Effector CD4-positive, alpha-beta T cell (primary cell): ENCODE measurements around the gene ZBTB42.

ENCODE experiments used
- DNase-seq: peaks from one replicate; pipeline ENCODE4 v3.0.0-alpha.2; 2020

ZBTB42 gene

DNA sequence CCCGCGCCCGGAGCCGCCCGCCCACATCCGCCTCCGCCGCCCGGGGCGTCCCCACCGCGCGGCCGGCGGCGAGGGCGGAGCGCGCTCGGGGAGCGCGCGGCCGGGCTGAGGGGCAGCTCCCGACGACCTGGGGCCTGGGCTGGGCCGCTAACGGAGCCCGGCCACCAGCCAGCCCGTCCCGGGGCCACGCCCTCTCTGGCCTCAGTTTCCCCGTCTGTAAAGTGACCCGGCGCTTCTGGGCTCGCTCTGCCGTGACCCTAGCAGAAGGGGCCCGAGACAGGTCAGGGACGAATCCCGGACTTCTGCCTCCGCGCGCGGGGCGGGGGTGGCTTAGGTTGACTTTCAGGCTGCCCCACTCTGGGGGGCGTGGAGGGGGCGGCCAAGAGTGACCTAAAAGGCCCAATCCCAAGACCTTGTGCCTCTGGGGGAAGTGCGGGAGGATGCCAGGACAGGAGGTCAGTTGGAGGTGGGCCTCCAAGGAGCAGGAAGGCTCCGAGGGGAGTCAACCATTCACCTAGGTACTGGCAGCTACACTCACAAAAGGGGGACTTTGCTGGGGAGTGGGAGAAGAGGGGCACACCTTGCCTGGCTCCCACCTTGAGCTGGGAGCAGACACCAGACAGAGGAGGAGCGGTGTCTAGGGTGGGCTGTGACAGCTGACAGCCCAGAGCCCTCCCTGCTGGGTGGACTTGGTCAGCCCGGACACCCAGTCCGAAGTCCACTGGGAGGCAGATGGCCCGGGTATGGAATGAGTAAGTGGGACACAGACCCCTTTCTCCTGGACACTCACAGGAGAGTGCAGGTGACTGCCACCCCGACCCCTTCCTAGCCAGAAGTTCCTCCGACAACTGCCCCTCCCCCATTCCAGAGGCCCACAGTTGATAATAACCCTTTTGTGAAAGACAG is 4.9 kb upstream of the ZBTB42 start:
- DNase-seq: peak; percentile 47

DNA sequence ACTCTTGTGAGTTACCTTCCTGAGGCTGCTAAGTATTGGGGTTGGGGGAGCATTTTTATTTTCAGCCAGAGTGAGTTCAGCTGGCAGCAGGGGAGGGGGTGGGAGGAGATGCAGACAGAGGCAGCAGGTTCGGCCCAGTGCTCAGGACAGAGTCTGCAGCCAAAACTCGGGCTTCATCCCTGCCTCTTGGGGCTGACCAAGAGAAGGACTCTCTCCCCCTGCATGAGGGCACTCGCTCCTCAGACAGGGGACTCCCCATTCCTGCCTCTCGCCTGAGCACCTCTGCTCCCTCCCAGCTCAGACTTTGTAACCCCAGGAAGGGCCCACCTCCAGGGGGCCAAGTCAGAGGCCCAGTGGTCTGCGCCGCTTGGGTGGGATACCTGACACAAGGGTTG is 4.2 kb upstream of the ZBTB42 start:
- DNase-seq: no peak

DNA sequence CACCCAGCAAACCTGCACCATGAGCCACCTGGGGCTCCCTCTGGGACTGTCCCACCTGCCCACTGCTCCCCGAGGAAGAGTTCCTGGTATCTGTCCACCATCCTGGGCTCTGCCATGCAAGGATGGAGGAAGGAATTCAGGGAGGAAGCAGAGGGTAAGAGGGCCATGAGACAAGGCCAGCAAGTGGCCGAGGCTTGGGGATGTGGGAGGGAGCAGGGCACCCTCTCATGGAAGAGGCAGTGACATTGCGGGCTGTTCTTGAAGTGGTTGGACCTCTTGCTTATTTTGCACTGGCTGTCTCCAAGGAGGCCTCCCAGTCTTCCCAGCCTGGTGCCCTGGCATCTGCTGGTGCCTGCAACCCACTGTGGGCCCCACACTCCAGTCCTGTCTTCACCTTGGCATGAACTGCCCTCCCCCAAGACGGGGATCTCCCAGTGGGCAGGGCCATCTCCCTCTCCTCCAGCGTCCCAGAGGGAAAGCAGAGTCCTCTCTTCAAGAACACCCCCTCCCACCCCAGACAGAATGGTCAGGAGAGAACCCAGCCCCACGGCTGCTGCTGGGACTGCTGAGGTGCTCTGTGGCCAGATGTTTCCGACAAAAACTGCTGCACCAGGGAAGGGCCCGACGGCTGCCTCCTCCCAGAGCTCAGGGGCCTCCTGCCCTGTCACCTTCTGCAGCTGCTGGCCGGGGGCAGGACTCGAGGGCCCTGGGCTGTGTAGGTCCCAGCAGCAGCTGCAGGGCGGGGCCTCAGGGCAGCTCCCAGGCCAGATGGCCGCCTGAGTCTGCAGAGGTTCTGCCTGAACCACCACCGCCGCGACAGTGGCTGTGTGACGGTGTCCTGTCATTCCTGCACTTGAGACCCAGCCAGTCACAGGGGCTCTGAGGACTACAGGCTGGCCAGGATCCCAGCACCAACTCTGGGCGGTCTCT is 3.5 kb upstream of the ZBTB42 start:
- no peak for DNase-seq

DNA sequence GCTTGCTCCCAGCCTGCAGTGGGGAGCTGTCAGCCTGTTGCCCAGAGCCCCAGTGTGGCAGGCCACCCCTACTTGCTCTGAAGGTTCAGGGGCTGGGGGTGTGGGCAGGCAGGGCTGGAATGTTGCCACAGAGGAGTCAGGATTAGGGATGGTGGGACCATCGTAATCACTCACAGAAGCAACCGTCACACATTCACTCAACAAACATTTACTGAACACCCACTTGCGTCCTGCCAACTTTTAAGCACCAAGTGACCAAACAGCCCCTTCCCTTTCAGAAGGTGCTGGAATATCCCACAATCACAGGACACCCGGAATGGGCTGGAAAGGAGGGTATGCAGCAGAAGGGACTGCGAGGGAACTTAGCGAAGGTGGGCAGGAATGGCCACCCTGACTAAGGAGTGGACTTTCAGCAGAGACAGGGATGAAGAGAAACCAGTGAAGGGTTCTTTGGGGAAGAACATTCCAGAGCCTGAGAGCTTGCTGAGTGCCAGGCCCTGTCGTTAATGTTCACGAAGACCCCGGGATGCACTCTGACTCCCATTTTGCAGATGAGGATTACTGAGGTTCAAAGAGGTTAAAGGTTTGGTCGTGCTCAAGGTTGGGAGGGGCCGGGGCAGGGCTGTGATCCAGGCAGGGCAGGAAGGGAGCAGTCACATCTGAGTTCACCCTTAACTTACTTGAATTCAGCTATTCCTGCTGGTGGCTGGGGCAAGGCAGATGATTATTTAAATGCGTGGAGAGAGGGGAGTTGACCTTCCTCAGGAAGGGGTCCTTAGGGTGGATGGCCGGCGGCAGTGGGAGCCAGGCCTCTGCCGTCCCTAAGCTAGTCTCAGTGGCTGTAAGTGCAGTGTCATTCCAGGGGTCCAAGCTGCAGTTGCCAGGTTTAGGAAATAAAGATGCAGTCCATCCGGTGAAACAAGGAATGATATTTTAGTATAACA is 2.3 kb upstream of the ZBTB42 start:
- DNase-seq: no peak

DNA sequence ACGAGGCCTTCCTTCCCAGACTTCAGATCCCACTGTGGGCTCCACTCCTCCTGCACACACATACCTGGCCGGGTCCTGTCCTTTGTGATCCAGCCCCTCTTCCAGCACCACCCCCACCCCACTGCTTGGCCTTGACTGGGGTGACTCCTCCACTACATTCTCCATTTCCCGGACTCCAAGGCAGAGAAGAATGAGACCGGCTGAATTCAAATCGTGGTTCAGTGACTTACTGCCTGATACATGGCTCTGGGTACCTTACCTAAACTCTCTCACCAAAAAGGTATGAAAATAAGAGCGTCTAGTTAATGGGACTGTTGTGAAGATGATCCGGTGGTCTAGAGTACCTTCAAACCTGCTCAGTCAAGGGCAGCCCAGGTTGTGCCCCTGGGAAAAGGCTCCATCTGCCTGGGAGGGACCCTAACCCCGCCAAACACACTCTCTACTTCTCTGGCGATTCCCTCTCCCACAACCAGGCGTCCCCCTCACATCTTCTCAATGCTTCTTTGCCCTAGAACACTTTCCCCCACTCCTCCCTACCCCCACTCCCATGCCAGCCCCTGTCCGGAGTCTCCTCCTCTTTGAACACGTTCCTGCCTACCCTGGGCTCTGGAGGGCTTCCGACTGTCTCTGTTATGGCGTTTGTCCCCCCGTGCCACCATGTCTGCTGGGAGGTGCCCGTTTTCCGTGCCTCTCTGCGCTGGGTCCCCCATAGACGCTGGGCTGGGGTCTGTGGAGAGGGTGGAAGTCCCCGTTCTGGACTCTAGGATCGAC is 1.5 kb upstream of the ZBTB42 start:
- DNase-seq: no peak

DNA sequence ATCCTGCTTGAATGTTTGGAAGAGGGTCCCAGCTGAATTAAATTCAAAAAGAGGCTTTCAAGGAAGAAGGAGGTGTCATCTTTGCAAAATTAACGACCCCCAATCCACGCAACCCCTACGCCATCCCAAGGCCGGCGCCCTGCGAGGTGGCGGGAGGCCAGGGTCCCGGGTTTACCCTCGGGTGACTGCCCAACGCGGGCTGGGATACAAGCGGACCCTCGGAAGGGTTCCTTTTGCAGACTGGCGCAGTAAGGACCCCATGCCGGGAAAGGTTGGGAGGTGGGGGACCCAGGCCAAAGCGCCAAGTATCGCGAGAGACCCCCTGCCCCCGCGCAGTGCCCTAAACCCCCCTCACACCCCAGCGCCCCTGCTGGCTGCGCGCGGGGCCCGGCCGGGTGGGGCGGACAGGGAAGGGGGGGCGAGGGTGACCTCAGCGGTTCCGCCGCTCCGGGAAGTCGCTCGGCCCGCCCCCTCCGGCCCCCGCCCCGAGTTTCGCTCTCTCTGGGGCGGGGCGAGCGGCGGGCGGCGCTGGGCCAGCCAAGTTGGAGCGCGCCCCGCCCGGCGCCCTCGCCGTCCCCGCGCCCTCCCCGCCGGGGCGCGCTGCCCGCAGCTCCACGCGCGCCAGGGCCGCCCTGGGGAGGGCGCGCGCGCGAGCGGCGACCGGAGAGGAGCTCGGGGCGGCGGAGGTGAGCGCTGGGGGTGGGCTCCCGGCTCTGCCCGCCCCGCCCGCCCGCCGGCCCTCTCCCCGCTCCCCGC is 708 bp upstream of the ZBTB42 start:
- DNase-seq: peak; percentile 74

DNA sequence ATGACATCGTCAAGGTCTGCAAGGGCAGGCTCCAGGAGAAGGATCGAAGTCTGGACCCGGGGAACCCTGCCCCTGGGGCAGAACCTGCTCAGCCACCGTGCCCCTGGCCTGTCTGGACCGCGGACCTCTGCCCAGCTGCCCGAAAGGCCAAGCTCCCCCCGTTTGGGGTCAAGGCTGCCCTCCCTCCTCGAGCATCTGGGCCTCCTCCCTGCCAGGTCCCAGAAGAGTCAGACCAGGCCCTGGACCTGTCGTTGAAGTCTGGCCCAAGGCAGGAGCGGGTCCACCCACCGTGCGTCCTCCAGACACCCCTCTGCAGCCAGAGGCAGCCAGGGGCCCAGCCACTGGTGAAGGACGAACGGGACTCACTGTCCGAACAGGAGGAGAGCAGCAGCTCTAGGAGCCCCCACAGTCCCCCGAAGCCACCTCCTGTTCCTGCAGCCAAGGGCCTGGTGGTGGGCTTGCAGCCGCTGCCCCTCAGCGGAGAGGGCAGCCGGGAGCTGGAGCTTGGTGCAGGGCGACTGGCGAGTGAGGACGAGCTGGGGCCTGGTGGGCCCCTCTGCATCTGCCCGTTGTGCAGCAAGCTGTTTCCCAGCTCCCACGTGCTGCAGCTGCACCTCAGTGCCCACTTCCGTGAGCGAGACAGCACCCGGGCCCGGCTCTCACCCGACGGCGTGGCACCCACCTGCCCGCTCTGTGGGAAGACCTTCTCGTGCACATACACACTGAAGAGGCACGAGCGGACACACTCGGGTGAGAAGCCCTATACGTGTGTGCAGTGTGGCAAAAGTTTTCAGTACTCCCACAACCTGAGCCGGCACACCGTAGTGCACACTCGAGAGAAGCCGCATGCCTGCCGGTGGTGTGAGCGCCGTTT is 856 bp downstream of the ZBTB42 start:
- DNase-seq: no peak

DNA sequence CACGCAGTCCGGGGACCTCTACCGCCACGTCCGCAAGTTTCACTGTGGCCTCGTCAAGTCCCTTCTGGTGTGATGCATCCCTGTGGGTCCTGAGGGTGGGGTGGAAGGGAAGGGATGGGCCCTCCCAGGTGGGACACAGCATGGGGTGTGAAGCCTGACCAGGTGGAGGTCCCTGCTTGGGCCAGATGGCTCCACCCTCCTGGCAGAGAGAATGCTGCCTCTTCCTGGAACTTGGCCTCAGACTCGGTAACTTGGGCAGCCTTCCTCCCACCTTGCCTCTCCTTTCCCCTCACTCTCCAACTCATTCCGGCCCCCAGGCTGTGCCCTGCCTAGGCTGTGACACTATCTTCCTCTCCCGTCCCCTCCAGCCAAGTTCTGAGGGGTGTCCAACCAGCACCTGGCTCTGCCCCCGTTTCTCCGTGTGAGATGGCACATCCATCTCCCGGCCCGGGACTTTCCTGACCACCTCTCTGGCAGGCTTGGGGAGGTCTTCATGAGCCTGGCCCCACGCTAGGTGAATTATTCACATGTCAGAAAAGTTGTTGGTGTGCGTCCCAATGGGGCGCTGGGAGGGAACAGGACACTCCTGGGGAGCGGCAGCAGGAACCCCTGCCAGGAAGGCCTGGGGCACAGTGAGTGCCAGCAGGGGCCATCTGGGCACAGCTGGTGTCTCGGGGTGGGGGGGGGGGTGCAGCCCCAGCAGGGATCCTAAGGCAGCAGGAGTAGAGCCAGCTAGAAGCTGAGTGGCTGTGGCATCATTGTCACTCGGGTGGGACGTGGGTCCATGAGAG is 1.7 kb downstream of the ZBTB42 start:
- DNase-seq: no peak

DNA sequence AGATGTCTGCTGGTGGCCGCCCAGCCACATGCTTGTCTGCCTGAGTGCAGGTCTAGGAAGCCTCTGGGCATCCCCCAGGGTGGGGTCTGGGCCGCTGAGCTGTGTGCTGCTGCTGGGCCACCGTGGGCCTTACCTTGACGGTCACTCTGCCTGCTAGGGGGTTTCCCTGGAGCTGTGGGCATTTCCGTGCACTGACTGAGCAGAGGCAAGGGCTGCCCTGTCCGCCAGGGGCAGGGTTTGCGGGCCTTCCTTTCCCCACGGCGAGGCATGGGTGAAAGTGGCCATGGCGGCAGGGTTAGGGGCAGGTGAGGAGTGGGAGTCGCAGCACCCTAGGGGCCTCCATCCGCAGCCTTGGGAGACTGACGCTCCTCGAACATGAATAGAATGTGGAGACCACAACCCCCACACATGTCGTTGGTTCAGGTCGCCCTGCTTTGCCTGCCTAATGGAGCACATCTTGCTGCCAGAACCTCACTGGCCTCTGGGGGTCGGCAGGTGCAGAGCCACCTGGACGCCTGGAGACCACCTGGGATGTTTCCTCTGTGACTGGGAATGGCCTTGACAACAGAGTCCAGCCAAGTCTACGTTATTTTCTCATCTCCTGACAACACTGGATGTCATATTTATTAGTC is 2.5 kb downstream of the ZBTB42 start:
- DNase-seq: no peak

DNA sequence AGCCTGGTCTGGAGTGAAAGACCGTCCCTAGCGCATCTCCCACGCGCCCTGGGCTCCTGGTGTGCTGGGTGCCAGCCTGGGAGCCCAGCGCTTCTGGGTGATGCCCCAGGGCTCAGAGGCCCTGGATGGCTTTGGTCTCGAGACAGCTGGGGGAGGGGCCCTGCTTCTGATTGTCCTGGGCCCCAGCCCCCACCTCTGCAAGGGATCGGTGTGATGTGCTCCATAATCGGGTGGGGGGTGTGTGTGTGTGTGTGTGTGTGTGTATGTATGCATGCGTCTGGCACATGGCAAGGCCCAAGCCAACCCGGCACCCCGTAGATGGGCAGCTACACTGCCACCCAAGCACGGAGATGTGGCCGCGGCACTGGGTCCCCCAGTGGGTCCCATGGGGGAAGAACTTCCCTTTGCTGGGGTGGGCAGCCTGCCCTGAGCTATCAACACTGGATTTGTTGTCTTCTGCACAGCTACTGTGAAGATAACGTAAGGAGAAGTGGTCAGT is 3.1 kb downstream of the ZBTB42 start:
- no peak for DNase-seq

DNA sequence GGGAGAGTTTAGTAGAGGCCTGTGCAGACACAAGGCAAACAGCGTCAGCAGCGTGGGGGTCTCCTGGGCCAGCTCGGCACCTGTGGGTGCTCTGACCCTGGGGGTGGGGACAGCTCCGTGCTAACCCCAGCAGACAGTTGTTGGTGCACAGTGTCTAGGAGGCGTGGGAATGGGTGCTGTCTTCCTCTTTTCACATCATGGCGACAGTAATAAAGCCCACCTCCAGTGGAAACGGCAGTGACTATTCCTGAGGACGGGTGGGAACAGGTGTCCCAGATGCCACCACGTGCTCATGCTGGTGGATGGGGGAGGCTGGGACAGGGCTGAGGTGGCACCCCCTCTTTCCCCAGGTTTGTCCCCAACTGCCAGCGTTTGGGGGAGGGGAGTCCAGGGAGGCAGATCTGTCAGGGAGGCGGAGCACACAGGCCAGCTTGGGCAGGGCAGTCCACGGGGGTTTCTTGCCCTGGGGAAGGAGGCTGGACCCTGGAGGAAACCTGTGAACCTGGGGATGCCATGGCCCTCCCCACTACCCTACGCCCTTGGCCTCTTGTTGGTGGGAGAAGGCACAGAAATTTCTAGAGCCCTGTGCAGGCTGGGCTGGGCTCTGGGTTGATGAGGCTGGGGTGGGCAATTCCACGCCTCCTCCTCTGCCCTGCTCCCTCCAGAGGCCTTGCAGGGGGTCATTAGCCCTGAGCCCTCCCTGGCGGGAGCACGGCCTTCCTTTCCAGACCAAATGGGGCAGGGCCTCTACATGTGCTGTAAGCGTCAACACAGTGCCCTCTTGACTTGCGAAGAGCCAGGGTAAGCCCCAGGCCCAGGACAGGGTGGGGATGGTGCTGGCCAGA is 3.8 kb downstream of the ZBTB42 start:
- DNase-seq: no peak

DNA sequence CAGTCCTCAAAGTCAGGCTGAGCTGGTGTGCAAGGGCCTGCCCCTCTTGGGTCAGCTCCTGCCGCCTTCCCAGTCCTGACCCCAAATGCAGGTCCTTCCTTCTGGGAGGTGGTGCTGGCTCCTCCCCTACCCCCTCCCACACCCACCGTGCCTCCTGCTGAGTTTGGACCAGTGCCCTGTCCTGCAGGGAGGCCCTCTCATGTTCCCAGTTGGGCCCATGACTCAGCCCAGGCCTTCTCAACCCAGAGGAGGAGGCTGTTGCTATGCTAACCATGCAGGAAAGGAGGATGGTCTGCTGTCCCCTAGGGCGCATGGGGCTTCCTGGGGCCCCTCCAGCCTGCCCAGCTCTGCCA is 4.4 kb downstream of the ZBTB42 start:
- no peak for DNase-seq

DNA sequence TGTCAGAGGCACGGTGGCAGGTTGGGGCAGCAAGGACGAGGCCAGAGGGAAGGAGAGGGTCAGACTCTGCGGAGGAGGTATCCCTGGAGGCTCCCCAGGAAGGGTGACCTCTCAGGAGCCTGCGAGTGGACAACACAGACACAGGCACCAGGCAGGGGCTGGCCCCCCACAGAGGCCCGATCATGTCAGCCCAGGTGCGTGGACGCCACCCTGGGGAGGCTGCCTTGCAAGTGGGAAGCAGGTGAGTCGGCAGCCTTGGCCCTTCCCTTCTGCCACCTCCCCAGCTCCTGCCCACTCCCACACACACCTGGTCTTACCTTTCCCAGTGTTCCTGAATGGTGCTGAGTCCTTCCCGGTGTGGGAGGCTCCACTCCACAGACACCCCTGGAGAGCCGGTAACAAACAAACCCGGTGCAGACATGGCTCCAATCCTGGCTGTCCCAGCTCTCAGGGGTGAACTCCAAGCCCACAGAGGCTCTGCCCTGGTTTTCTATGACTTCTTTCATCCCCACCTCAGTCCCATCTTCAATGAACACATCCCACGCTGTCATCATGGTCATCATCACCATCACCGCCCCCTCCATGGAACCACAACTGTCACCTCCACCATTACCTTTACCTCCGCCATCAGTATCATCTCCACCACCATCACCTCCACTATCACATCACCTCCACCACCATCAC is 5.2 kb downstream of the ZBTB42 start:
- DNase-seq: no peak

DNA sequence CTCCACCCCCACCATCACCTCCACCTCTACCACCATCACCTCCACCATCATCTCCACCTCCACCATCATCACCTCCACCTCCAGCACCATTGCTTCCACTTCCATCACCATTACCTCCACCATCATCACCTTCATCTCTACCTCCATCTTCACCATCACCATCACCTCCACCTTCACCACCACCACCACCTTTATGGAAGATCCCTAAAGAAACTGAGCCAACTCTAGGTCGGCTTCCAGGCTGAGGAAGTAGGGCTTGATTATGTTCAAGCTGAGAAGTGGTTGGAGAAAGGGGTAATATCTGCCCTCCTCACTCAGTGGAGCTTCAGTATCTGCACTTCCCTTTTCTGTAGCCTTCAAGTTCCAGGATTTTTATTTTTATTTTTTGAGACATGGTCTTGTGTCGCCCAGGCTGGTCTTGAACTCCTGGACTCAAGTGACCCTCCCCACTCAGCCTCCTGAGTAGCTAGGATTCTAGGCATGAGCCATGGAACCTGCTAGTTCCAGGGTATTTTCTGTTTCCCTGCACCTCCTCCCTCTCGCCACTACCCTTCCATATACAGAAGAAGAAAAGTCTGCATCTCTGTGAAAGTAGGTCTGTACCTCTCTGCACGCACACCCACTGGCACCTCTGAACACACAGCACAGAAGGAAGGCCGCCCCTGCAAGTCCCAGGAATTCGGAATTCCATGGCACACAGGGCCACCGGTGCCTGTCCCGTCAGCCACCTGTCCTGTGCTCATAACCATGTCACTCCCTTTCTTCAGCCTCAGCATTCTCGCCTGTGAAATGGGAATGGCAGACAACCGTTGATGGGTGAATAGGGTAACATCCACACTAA is 5.9 kb downstream of the ZBTB42 start:
- DNase-seq: no peak

DNA sequence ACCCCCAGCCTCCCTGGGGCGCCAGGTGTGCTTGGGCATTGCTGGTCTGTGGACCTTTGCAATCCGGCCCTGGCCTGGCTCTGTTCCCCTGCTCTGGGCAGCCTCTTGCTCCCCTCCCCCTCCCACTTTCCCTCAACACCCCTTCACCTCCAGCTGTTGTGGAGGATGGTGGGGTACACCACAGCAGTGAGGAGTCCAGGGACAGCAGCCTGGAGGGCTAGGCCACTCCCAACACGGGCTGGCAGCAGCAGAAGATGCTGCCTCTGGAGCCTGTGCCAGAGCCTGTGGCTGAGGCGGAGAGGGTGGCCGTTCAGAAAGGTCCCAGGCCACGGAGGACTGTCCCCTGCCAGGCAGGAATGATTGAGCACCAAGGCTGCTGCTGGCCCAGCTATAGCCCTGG is 7.6 kb downstream of the ZBTB42 start:
- no peak for DNase-seq

DNA sequence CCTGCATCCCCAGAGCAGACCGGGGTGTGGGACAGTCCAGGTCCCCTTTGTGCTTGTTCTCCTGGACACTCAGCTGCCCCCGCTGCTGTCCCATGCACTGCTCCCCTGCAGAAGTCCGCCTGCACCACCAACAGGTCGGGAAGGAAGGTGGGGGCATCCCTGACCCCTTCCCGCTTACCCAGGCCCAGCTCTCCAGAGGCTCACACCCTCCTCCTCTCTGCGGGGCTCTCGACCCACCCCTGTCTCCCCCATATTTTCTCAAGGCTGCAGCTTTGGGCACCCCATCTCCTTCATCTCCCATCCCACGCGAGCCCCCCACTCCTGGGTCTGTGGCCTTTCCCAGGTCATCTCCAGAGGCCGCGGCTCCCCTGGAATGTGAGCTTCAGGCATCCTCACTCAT is 9.4 kb downstream of the ZBTB42 start:
- DNase-seq: no peak
